SK-N-SH treated with all-trans-retinoic acid at 6 μM for 48 hours (cell line): ENCODE measurements around the gene C11orf68.

Experiments used
- ATAC-seq: fragments of 200-7000 bp; cut with Tn5 transposase; 3 replicates; pipeline ENCODE4 v1.9.1; 2020; ENCODE audit warnings: mild to moderate bottlenecking, moderate library complexity
- ARNTL ChIP-seq: fragments of 450-650 bp; formaldehyde crosslinking; IDR thresholded peaks from 2 replicates; pipeline ENCODE4 v1.5.0; 2020; ENCODE audit warnings: low read depth, mild to moderate bottlenecking, moderate library complexity, borderline replicate concordance
- BACH2 ChIP-seq: fragments of 250-450 bp; sonication (Bioruptor Pico); IDR thresholded peaks from 2 replicates; pipeline ENCODE4 v1.9.0; 2021; ENCODE audit warnings: mild to moderate bottlenecking, borderline replicate concordance
- CREB5 ChIP-seq: fragments of 250-450 bp; sonication (Bioruptor Pico); IDR thresholded peaks from 2 replicates; pipeline ENCODE4 v1.5.1; 2020; ENCODE audit warnings: low read depth, mild to moderate bottlenecking, moderate library complexity
- CSDC2 ChIP-seq: fragments of 250-450 bp; sonication (Bioruptor Pico); IDR thresholded peaks from 2 replicates; pipeline ENCODE4 v1.5.0; 2020; ENCODE audit warnings: mild to moderate bottlenecking, moderate library complexity
- ESRRG ChIP-seq: fragments of 250-450 bp; sonication (Bioruptor Pico); IDR thresholded peaks from 2 replicates; pipeline ENCODE4 v1.6.1; 2021; ENCODE audit warnings: mild to moderate bottlenecking
- GLIS3 ChIP-seq: fragments of 250-450 bp; sonication (Bioruptor Pico); IDR thresholded peaks from 2 replicates; pipeline ENCODE4 v1.5.0; 2020; ENCODE audit warnings: mild to moderate bottlenecking, moderate library complexity
- ISL1 ChIP-seq: fragments of 250-450 bp; sonication (Bioruptor Pico); IDR thresholded peaks from 2 replicates; pipeline ENCODE4 v2.1.2; 2022; ENCODE audit warnings: mild to moderate bottlenecking, moderate library complexity
- OSR1 ChIP-seq: fragments of 250-450 bp; sonication (Bioruptor Pico); IDR thresholded peaks from 2 replicates; pipeline ENCODE4 v1.8.0; 2022; ENCODE audit warnings: moderate library complexity, mild to moderate bottlenecking, inconsistent platforms
- PATZ1 ChIP-seq: fragments of 250-450 bp; sonication (Bioruptor Pico); IDR thresholded peaks from 2 replicates; pipeline ENCODE4 v1.8.0; 2020; ENCODE audit warnings: mild to moderate bottlenecking, moderate library complexity, borderline replicate concordance
- POU6F1 ChIP-seq: fragments of 250-450 bp; sonication (Bioruptor Pico); IDR thresholded peaks from 2 replicates; pipeline ENCODE4 v1.8.0; 2021; ENCODE audit warnings: low read depth, mild to moderate bottlenecking, moderate library complexity, borderline replicate concordance
- RARB ChIP-seq: fragments of 250-450 bp; sonication (Bioruptor Pico); IDR thresholded peaks from 2 replicates; pipeline ENCODE4 v1.8.0; 2021; ENCODE audit warnings: mild to moderate bottlenecking, moderate library complexity
- SNAI2 ChIP-seq: fragments of 250-450 bp; sonication (Bioruptor Pico); IDR thresholded peaks from 2 replicates; pipeline ENCODE4 v1.5.0; 2020; ENCODE audit warnings: mild to moderate bottlenecking, moderate library complexity
- TCF4 ChIP-seq: fragments of 250-450 bp; sonication (Bioruptor Pico); IDR thresholded peaks from 2 replicates; pipeline ENCODE4 v1.8.0; 2021; ENCODE audit warnings: mild to moderate bottlenecking, moderate library complexity, borderline replicate concordance
- ZC3H10 ChIP-seq: fragments of 250-450 bp; sonication (Bioruptor Pico); IDR thresholded peaks from 2 replicates; pipeline ENCODE4 v1.5.1; 2021; ENCODE audit warnings: mild to moderate bottlenecking, moderate library complexity
- ZFP3 ChIP-seq: fragments of 250-450 bp; sonication (Bioruptor Pico); IDR thresholded peaks from 2 replicates; pipeline ENCODE4 v1.5.0; 2020; ENCODE audit warnings: mild to moderate bottlenecking, moderate library complexity
- ZFP30 ChIP-seq: fragments of 450-650 bp; formaldehyde crosslinking; IDR thresholded peaks from 2 replicates; pipeline ENCODE4 v1.5.0; 2022; ENCODE audit warnings: mild to moderate bottlenecking, moderate library complexity
- ZNF565 ChIP-seq: fragments of 450-650 bp; formaldehyde crosslinking; conservative IDR thresholded peaks from 2 replicates; pipeline ENCODE4 v1.5.0; 2020; ENCODE audit warnings: low read depth, mild to moderate bottlenecking, moderate library complexity
- ZNF70 ChIP-seq: fragments of 450-650 bp; formaldehyde crosslinking; IDR thresholded peaks from 2 replicates; pipeline ENCODE4 v1.5.0; 2020; ENCODE audit warnings: mild to moderate bottlenecking, moderate library complexity
- ZNF8 ChIP-seq: fragments of 450-650 bp; formaldehyde crosslinking; IDR thresholded peaks from 2 replicates; pipeline ENCODE4 v1.5.0; 2020; ENCODE audit warnings: mild to moderate bottlenecking, moderate library complexity

C11orf68 gene

GRCh38 chr11:65934014-65934413 lies 15.2 kb upstream of the C11orf68 start:
- ATAC-seq, result no peak
- TF ChIP-seq TCF4 (CRISPR knock-in tag) (0 out of 2 replicates have a peak, but pooled peaks have one; percentile 32), ARNTL (CRISPR knock-in tag) (no peak)

GRCh38 chr11:65932558-65932919 lies 13.7 kb upstream of the C11orf68 start:
- TF ChIP-seq ZNF70 (CRISPR knock-in tag), result no peak
- no peak for TF ChIP-seq GLIS3 (CRISPR knock-in tag)
- TF ChIP-seq CREB5 (CRISPR knock-in tag), result no peak
- TF ChIP-seq POU6F1, result no peak
- peak; percentile 50; the same call in 2 of the 3 replicates for ATAC-seq

GRCh38 chr11:65931773-65932557 lies 13.1 kb upstream of the C11orf68 start:
- peak; percentile 44 for ATAC-seq
- TF ChIP-seq ESRRG (CRISPR knock-in tag) (no peak), ZNF565 (CRISPR knock-in tag) (no peak), ZFP30 (CRISPR knock-in tag) (no peak), TCF4 (CRISPR knock-in tag) (no peak), SNAI2 (CRISPR knock-in tag) (no peak), ZFP3 (CRISPR knock-in tag) (no peak), ARNTL (CRISPR knock-in tag) (no peak), BACH2 (CRISPR knock-in tag) (no peak), PATZ1 (no peak), POU6F1 (no peak), CSDC2 (CRISPR knock-in tag) (no peak), GLIS3 (CRISPR knock-in tag) (no peak), ZC3H10 (CRISPR knock-in tag) (no peak), ISL1 (no peak)

GRCh38 chr11:65928667-65929066 lies 9.8 kb upstream of the C11orf68 start:
- TF ChIP-seq SNAI2 (CRISPR knock-in tag) (no peak), ZNF8 (CRISPR knock-in tag) (no peak), OSR1 (no peak), RARB (CRISPR knock-in tag) (no peak), BACH2 (CRISPR knock-in tag) (no peak), ZFP3 (CRISPR knock-in tag) (no peak), ARNTL (CRISPR knock-in tag) (no peak), ZC3H10 (CRISPR knock-in tag) (no peak), POU6F1 (no peak), CSDC2 (CRISPR knock-in tag) (no peak), ZFP30 (CRISPR knock-in tag) (no peak)
- ATAC-seq, result no peak
